Neural cell (in vitro differentiated cells): ENCODE results near the gene RCL1.

ENCODE experiments used
- CTCF ChIP-seq: fragments of 450-650 bp; IDR thresholded peaks from 2 replicates; pipeline ENCODE4 v1.5.1; 2014; ENCODE audit warnings: antibody characterized with exemption, mild to moderate bottlenecking, moderate library complexity; ENCODE audit not compliant: poor library complexity, severe bottlenecking
- EP300 ChIP-seq: fragments of 450-650 bp; conservative IDR thresholded peaks from 2 replicates; pipeline ENCODE4 v1.6.1; 2014; ENCODE audit warnings: antibody characterized with exemption, mild to moderate bottlenecking, moderate library complexity; ENCODE audit not compliant: poor library complexity, severe bottlenecking
- EZH2 ChIP-seq: fragments of 200-600, 300-800 bp; shearing (Covaris generic), sonication (generic); IDR thresholded peaks from 2 replicates; pipeline ENCODE4 v1.6.1; 2014; ENCODE audit warnings: antibody characterized with exemption, low read length, borderline replicate concordance, mild to moderate bottlenecking; ENCODE audit not compliant: insufficient read depth, poor library complexity, severe bottlenecking
- MXI1 ChIP-seq: fragments of 450-650 bp; conservative IDR thresholded peaks from 2 replicates; pipeline ENCODE4 v1.6.1; 2014; ENCODE audit warnings: antibody characterized with exemption, mild to moderate bottlenecking; ENCODE audit not compliant: poor library complexity, severe bottlenecking
- POLR2AphosphoS5 ChIP-seq: IDR thresholded peaks from 2 replicates; pipeline ENCODE4 v1.6.1; 2012
- RAD21 ChIP-seq: fragments of 450-650 bp; conservative IDR thresholded peaks from 2 replicates; pipeline ENCODE4 v1.6.1; 2014; ENCODE audit warnings: antibody characterized with exemption, mild to moderate bottlenecking, moderate library complexity
- SMC3 ChIP-seq: fragments of 450-650 bp; conservative IDR thresholded peaks from 2 replicates; pipeline ENCODE4 v1.6.1; 2014; ENCODE audit warnings: antibody characterized with exemption, mild to moderate bottlenecking, moderate library complexity; ENCODE audit not compliant: poor library complexity
- TAF1 ChIP-seq: IDR thresholded peaks from 2 replicates; pipeline ENCODE4 v1.6.1; 2012; ENCODE audit warnings: low read depth
- TF ChIP-seq, protein P1 (sequence below): IDR thresholded peaks from 2 replicates; pipeline ENCODE4 v1.6.1; 2012; ENCODE audit warnings: borderline replicate concordance

DNA sequence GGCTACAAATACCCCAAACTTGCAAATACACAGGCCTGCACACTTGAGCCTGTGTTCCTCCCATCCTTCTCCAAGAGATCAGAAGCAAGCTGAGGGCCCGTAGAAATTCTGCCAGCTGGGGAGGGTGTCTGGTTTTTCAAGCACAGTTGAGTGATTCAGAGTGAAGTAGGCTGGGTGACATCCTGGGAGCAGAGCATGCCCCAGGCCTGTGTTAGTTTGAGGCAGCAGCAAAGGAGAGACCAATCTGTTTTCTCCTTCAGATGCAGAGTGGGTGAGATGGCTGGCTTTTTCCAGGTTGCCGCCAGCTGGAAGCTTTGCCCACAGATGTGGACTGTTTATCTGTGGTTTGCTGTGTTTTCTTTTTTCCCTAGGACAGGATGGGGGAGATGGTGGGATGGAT is 63.1 kb downstream of the RCL1 start:
- TF ChIP-seq EP300 (no peak), EZH2 (no peak), CTCF (no peak), SMC3 (no peak), MXI1 (no peak), TAF1 (no peak), POLR2AphosphoS5 (no peak), RAD21 (no peak)
- TF ChIP-seq, protein P1, sequence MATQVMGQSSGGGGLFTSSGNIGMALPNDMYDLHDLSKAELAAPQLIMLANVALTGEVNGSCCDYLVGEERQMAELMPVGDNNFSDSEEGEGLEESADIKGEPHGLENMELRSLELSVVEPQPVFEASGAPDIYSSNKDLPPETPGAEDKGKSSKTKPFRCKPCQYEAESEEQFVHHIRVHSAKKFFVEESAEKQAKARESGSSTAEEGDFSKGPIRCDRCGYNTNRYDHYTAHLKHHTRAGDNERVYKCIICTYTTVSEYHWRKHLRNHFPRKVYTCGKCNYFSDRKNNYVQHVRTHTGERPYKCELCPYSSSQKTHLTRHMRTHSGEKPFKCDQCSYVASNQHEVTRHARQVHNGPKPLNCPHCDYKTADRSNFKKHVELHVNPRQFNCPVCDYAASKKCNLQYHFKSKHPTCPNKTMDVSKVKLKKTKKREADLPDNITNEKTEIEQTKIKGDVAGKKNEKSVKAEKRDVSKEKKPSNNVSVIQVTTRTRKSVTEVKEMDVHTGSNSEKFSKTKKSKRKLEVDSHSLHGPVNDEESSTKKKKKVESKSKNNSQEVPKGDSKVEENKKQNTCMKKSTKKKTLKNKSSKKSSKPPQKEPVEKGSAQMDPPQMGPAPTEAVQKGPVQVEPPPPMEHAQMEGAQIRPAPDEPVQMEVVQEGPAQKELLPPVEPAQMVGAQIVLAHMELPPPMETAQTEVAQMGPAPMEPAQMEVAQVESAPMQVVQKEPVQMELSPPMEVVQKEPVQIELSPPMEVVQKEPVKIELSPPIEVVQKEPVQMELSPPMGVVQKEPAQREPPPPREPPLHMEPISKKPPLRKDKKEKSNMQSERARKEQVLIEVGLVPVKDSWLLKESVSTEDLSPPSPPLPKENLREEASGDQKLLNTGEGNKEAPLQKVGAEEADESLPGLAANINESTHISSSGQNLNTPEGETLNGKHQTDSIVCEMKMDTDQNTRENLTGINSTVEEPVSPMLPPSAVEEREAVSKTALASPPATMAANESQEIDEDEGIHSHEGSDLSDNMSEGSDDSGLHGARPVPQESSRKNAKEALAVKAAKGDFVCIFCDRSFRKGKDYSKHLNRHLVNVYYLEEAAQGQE: no peak
